ENCODE measurements around the gene KIZ. TPM values are rescaled to one million over a fixed set of nuclear protein-coding genes. Genes with fewer than 3 reads are reported as not detected.

KIZ gene
- total and polyA plus RNA-seq, 2 donors (not counting 1 experiment from before 2014, with no cell fraction given): 19.7 to 40.4 TPM

DNA sequence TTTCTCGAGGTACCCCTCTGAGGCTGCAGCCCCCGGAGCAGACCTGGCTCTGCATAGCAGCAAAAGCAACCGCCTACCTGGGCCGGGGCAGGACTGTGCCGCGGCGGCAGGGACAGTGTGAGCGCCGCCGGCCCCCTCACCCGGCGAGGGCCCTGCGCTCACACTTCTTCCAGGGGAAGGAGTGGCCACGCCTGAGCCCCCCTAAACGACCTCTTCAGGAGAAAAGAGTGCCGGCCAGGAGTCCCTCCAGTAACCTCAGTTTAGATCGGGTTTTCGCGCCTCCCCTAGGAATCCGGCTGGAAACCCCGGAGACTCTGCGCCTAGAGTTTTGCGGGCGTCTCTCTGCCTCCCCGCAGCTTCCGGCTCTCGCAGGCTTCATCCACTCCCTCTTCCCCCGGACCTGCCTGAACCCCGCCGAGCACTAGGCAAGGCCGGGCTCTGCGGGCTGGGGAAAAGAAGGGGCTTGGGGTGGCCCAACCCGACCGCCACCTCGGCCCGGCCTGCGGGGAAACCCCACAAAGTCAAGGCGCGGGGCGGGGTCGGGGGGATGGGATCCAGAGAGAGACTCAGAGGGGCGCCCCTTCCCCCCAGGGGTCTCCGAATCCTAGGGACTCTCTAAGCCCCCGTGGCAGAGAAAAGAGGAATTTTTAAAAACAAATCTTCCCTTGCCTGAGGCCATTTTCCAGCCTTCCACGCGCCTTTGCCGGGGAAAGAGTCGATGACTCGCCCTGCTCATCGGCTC is 20.3 kb upstream of the KIZ start:
- Mint-ChIP-seq H3K27ac (no peak overlapping the region), H3K4me3 (no peak overlapping the region), H3K9me3 (ENCODE audit: insufficient read depth) (no peaks in the 10 kb centered on the region), H3K4me1 (peaks cover 31% of the 10 kb centered on the region), H3K27me3 (peaks cover 70% of the 10 kb centered on the region)
- ChIA-PET POLR2A (no interaction called here), CTCF (no interaction called here)
- peaks cover 1 to 58% (median 8%) of the 10 kb centered on the region in 3 donors for H3K9me3 ChIP-seq (ENCODE audit: control extremely low read depth in 1 of 3, control insufficient read depth in 2 of 3, insufficient read depth in 1 of 3, low read length in 2 of 3)
- no peak for ATAC-seq (ENCODE audit: low read depth)
- TF ChIP-seq, protein P1, sequence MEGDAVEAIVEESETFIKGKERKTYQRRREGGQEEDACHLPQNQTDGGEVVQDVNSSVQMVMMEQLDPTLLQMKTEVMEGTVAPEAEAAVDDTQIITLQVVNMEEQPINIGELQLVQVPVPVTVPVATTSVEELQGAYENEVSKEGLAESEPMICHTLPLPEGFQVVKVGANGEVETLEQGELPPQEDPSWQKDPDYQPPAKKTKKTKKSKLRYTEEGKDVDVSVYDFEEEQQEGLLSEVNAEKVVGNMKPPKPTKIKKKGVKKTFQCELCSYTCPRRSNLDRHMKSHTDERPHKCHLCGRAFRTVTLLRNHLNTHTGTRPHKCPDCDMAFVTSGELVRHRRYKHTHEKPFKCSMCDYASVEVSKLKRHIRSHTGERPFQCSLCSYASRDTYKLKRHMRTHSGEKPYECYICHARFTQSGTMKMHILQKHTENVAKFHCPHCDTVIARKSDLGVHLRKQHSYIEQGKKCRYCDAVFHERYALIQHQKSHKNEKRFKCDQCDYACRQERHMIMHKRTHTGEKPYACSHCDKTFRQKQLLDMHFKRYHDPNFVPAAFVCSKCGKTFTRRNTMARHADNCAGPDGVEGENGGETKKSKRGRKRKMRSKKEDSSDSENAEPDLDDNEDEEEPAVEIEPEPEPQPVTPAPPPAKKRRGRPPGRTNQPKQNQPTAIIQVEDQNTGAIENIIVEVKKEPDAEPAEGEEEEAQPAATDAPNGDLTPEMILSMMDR (IDR thresholded peaks at IDR 0.05): no peak
- TF ChIP-seq EZH2 (IDR thresholded peaks at IDR 0.05; ENCODE audit: borderline replicate concordance, insufficient read depth, low read depth, low read length, poor library complexity, severe bottlenecking): peak; percentile 97
- 6% methylated on average over 44 of the region's 50 CpGs for WGBS (ENCODE audit: insufficient coverage)
- H3K27me3 ChIP-seq (replicated peaks in 1 of 4; ENCODE audit: control extremely low read depth in 1 of 4, control insufficient read depth in 3 of 4, insufficient read depth in 4 of 4, low read length in 3 of 4): peaks cover 0 to 85% (median 60%) of the 10 kb centered on the region in 4 experiments
- H3K4me1 ChIP-seq (ENCODE audit: control insufficient read depth in 2 of 2, insufficient read depth in 2 of 2, low read length in 2 of 2): peaks cover 43 to 55% of the 10 kb centered on the region in 2 donors
- DNase-seq: peak; percentile 33
- H3K79me2 ChIP-seq (ENCODE audit: control insufficient read depth, insufficient read depth, low read length): no peaks in the 10 kb centered on the region
- intact Hi-C loops (cut with micrococcal nuclease): no loop called here
- H3K36me3 ChIP-seq (replicated peaks in 1 of 2; ENCODE audit: control extremely low read depth in 1 of 2, control insufficient read depth in 1 of 2, extremely low read depth in 1 of 2, insufficient read depth in 2 of 2, low read length in 1 of 2): no peaks in the 10 kb centered on the region
- H3K4me2 ChIP-seq (replicated peaks; ENCODE audit: low read depth, low read length, poor library complexity, severe bottlenecking): peak overlapping the region; percentile 55
- peak overlapping the region; percentile 48 for H2AFZ ChIP-seq (ENCODE audit: insufficient read depth, low read depth, low read length, poor library complexity, severe bottlenecking)
- no peak overlapping the region for H3K27ac ChIP-seq (ENCODE audit: low read length in 2 of 2)
- no peaks in the 10 kb centered on the region for H4K20me1 ChIP-seq (ENCODE audit: control insufficient read depth, insufficient read depth, low read length, poor library complexity, severe bottlenecking)
- no peak overlapping the region for H3K4me3 ChIP-seq (ENCODE audit: control extremely low read depth in 1 of 5, extremely low read depth in 1 of 5, insufficient read depth in 1 of 5, low read depth in 2 of 5, low read length in 4 of 5)
- no peak overlapping the region for H3K9ac ChIP-seq (ENCODE audit: low read length)
